HG03558 (cell line): ENCODE results near the gene FAM151A.
"Not testable (repeated sequence)": the region's sequence is repeated elsewhere in the genome, so short reads cannot be mapped to it uniquely, and the experiment has no call there.

Experiments
- ATAC-seq: cut with Tn5 transposase; IDR thresholded peaks from one replicate; pipeline ENCODE4 v1.9.1; 2021; ENCODE audit warnings: moderate number of reproducible peaks; ENCODE audit not compliant: unreplicated experiment; ENCODE audit errors: extremely low read depth

The FAM151A gene

DNA sequence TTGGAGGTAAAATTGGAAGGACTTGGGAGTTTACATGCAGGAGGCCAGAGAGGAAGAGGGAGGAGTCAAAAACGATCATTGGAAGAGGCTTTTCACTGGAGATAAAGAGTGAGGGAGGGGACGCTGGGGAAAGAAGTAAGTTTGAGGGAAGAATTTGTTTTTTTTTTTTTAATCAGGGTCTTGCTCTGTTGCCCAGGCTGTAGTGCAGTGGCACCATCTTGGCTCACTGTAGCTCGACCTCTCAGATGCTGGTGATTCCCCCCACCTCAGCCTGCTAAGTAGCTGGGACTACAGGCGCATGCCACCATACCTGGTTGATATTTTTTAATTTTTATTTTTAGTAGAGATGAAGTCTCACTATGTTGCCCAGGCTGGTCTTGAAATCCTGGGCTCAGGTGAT is 17.0 kb upstream of the FAM151A start:
- no peak for ATAC-seq

DNA sequence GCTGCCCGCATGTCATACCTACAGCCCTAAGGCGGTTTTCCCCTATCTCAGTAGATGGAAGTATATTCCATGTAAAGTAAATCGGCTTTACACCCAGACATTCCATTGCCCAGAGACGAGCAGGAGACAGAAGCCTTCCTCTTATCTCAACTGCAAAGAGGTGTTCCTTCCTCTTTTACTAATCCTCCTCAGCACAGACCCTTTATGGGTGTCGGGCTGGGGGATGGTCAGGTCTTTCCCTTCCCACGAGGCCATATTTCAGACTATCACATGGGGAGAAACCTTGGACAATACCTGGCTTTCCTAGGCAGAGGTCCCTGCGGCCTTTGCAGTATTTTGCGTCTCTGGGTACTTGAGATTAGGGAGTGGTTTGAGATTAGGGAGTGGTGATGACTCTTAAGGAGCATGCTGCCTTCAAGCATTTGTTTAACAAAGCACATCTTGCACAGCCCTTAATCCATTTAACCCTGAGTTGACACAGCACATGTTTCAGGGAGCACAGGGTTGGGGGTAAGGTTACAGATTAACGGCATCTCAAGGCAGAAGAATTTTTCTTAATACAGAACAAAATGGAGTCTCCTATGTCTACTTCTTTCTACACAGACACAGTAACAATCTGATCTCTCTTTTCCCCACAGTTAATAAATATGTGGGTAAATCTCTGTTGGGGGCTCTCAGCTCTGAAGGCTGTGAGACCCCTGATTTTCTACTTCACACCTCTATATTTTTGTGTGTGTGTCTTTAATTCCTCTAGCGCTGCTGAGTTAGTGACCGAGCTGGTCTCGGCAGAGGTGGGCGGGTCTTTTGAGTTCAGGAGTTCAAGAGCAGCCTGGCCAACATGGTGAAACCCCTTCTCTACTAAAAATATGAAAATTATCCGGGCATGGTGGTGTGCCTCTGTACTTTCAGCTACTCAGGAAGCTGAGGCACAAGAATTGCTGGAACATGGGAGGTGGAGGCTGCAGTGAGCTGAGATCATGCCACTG is 13.4 kb upstream of the FAM151A start:
- ATAC-seq, result not testable (repeated sequence)

DNA sequence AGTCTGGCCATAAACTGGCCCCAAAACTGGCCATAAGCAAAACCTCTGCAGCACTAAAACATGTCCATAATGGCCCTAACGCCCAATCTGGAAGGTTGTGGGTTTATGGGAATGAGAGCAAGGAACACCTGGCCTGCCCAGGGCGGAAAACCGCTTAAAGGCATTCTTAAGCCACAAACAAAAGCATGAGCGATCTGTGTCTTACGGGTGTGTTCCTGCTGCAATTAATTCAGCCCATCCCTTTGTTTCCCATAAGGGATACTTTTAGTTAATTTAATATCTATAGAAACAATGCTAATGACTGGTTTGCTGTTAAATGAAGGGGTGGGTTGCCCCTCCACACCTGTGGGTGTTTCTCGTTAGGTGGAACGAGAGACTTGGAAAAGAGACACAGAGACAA is 12.5 kb upstream of the FAM151A start:
- ATAC-seq, result not testable (repeated sequence)

DNA sequence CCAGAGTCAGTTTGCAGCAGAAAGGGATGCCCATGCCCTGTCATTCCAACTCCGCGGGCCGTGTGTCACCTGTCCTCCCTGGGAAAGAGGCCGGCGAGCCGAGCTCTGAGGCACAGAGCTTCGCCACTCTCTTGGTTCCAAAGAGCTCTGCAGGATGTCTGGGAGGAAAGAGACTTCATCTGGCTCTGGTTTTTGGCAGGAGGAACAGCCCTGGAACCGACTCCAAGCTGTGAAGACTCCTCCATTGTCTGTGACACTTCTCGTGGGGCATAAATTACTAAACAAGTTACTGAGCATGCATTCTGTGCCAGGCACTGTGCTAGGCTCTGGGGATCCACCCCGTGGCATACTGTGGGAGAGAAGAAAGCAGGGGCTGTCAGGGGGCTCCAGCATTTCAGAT is 3.9 kb upstream of the FAM151A start:
- ATAC-seq, result no peak

DNA sequence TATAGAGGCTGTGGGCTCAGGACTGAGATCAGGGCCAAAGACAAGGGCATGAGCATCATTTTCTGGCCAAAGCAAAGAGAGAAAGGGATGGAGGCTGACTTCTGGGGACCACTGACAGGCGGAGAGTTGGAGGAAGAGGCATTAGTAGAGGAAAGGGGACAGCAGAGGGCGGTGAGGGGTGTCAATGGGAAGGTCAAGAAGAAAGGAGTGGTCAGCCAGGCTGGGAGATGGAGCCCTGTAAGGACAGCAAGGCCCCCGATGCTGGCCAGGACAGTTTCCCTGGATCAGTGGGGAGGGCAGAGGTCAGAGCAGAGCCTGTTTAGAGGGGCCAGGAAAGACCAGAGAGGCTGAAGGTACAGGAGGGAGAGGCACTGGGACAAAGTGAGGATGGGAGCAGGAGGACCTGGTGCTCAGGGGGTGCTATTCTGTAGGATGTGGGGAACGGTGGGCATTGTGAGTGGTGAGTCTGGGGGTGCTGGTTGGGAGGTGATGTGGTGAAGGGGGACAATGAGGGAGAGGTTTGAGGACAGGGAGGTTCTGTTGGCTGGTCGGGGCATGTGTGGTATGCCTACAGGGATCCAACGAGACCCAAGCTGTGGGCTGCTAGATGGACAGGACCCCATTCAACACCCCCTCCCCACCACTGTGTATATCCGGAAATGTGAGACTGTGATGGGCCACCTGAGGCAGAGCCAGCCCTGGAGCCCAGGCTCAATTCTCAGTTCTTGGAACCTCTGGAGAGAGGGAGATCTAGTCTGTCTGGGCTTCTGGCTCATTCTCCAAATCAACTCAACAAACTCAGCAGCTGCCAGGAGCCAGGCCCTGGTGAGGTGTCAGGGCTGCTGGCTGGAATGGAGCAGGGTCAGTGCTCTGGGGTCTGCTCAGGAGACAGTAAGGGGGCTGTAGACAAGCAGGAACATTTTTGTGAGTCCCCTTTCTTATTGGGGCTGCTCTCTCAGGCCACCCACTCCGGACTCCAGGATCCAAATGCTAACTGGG is 1.4 kb upstream of the FAM151A start:
- no peak for ATAC-seq

DNA sequence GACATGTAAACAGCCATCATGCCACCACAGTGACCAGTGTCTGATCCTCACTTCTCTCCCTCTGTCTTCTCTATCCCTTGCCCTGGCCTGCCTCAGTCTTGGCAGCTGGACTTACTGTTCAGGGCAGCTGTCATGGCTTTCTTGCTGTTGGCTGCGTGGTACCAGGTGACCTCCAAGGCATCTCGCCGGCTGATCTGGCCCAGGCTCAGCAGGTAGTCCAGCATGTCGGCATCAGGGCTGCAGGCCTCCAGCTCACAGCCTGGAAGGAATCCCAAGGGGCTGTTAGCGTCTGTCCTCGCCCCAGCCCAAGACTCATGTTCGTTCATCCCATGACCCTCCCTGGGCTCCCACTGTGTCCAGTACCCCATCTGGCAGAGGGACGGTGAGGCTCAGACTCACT is 3.6 kb downstream of the FAM151A start:
- ATAC-seq, result no peak

DNA sequence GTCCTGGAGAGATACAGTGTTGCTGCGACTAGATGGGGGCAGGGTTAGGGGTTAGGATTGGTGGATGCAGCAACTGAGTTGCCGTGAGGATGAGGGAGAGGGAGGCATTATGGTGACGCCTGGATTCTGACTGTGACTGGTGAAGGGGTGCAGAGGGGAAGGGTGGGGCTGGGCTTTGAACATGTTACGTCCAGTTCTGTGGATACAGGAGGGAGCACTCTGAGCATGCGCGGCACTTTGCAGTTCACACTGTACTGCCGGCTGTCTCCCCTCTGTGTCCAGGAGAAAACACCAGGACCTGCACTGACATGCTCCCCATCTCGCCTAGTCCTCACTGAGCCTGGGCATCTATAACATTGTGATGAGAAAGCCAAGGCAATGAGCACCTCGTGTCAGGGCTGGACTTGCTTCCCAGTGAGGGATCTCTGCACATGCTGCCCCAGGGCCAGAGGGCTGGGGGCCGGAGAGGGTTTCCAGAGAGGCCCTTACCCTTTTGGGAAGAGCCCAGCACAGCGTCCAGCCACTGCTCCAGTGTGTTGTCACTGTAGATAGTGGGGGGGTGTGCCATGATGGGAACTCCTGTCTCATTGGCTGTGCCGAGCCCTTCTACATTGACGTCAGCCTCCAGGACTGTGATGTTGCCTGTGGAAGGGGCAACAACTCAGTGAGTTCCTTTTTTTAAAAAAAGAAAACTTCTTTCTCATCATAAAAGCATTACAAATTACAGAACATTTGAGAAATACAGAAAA is 7.6 kb downstream of the FAM151A start:
- ATAC-seq, result no peak

DNA sequence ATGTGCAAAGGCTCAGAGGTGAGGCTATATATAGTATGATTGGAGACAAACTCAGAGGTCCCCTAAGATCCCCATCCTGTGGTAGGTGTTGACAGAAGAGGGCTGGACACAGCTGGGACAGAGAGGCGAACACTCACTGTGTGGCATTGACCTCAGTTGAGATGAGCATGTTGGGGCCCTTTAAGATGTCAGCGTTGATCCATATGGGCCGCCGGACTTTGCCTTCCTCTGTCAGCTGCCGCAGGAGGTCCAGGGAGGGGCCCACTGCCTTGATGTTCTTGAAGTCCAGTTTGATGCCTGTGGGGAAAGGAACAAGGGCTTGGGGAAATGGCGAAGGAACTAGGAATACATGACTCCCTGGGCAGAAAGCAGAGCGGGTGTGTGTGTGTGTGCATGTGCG is 8.8 kb downstream of the FAM151A start:
- ATAC-seq, result no peak

DNA sequence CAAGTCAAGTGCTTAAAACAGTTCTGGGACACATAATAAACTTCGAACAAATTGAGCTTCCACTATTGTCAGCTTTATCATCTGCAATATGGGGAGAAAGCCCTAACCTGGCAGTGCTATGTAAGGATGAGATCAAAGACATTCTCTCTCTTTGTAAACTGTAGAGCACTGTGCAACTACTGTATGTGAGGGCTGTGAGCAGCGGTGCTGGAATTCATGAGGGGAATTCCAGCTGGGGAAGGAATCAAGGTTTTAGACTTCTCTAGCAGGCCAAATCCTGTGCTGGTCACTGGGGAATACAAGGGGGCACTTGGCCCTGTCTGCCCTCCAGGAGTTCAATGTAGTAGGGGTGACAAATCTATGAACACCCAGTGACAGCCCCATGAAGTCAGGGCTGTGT is 9.3 kb downstream of the FAM151A start:
- ATAC-seq, result no peak

DNA sequence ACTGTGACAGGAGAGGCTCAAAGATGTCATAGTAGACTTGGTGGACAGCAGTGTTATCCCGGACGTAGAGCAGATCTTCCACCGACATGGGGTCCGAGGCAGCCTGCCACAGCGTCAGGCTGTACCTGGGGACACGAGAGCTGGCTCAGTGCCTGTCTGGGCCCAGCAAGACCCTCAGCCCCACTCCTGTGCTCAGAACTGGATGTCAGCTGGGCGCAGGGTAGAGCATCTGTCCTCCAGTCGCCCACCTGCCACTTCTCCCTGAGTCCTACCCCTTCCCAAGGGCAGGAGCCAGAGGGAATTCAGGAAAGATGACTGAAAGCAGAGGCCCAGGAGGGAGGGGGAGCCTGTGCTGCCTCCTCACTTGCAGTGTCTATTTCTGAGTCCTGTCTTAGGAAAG is 11.7 kb downstream of the FAM151A start:
- ATAC-seq, result no peak

DNA sequence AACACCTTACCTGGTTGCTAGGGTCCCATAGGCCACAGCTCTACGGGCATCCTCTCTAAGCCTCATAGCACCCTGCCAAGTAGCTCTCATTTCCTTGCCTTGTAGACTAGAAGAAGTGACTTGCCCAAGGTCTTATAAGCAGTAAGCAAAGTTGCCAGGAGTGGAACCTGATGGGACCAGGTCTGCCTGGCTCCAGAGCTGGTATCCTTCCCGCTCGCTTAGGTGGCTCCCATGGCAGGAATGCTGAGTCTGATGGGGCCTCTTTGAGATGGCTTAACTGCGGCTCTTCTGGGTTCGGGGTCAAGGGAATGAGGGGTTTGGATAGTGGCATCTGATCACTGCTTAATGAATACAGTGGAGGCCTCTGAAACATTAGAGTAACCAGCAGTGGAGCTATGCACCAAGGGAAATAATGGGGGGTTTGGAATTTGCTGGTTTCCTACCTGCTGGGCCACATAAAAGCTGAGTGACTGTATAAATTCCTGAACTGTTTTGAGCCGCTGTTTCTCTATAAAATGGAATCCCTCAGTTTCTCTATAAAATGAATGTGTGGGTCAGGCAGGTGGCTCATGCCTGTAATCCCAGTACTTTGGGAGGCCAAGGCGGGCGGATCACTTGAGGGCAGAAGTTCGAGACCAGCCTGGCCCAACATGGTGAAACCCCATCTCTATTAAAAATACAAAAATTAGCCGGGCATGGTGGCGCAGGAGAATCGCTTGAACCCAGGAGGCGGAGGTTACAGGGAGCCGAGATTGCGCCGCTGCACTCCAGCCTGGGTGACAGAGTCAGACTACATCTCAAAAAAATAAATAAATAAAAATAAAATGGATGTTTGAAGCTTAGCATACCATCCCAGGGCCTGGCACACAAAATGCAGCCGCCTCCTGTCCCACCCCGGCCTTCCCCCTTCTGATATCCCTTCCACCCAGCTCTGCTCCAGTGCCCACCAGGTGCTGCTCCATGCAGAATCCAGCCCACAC is 12.4 kb downstream of the FAM151A start:
- ATAC-seq, result no peak

DNA sequence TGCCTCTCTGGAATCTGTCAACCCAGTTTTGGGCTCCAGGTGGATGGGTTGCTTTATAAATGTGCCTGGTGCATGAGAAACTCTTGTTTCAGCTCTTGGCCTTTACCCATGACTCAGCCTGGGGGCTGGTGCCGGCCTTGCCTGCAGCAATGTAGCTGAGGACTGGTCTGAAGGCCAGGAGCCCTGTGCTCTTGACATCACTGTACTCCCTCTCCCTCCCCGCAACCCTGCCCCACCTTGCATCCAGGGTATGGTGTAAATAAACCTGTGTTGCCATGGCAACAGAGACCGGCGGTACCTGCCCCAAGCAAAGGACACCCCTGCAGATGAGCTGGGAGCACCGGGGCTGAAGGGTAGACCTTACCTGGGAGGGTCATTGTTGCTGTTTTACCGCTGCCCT is 13.3 kb downstream of the FAM151A start:
- no peak for ATAC-seq

DNA sequence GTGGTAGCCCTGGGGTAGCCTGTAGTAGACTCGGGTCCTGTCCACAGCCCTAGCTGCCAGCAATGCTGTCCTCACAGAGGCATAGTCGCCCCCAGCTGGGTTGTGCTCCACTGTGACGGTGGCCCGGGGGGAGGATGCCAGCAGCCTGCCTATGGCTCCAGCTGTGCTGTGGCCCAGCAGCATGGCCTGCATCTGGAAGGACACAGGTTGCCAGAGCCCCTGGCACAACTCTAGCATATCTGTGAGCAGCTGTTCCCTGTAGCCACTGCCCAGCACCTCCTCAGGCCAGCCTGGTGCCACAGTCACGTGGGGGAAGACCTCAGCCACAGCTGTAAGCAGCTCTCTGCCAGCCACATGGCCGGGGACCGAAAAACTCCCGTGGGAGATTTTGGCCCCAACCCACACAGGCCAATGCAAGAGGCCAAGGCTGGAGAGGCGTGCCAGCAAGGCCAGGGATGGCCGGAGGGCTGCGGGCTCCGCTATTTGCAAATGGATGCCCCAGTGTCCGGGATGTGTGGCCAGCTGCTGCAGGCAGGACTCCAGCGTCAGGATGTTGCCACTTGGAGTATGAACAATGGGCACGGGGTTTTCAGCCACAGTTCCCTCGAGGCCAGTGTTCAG is 13.9 kb downstream of the FAM151A start:
- ATAC-seq, result no peak

DNA sequence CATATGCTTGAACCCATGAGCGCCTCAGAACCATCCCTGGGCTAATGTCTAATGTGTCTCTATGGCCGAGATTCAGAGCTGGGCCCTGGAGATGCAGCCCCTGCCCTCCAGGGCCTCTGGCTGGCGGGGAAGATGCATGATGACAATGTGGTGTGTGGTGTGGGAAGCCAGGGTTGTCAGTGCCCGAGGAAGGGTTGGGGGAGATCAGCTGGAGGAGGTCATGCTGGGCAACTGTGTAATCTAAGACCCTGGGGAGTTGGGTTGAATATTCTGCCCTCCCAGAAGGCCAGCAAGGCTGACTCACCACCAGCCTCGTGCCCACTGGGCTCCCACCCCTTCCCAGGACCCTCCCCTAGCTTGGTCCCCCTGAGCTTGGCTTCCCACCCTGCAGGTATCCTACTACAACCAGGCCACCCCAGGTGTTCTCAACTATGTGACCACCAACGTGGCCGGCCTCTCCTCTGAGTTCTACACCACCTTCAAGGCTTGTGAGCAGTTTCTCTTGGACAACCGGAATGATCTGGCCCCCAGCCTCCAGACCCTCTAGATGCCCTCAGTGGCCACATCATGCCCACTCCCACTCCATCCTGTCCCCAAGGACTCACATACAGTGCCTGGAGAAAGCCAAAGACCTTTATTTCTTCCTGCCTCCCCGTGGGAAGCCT is 14.6 kb downstream of the FAM151A start:
- ATAC-seq, result no peak

DNA sequence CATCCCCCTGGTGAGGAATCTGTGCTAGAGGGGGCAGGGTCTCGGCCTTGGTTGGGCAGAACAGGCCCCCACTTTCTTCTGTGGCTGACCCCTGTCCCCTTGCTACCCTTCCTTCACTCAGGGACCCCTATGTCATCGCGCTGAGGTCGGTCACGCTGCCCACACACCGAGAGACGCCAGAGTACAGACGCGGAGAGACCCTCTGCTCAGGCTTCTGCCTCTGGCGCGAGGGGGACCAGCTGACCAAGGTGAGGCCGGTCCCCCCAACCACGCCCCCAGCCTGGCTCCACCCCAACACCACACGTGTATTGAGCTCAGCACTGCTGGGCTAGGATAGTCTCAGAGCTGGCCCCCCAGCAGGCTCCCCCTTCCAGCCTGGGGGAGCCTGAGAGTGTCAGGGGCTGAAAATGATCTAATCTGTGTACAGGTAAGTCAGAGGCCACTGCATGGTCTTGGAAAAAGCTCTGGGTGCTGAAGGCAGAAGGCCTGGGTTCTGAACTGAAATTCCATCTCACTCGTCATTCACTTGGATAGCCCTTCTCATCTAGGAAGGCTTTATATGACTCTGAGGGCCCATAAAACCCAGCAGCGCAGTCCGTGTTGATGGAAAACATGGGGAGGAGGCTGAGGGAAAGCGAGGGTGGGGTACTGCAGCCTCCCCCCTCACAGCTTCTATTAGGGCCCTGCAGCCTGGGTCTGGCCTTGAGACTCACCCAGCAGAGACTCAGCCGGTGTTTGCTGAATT is 15.3 kb downstream of the FAM151A start:
- no peak for ATAC-seq

DNA sequence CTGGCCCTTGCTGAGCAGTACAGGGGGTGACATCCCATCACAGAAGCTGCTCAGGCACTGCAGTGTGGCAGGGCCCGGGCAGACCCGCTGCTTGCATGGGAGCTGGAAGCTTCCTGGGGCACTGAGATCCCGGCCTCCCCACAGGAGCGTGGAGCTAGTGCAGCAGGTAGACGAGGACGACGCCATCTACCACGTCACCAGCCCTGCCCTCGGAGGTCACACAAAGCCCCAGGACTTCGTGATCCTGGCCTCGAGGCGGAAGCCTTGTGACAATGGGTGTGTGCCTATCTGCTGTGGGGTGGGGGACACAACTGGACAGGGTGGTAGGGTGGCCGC is 16.4 kb downstream of the FAM151A start:
- ATAC-seq, result no peak

DNA sequence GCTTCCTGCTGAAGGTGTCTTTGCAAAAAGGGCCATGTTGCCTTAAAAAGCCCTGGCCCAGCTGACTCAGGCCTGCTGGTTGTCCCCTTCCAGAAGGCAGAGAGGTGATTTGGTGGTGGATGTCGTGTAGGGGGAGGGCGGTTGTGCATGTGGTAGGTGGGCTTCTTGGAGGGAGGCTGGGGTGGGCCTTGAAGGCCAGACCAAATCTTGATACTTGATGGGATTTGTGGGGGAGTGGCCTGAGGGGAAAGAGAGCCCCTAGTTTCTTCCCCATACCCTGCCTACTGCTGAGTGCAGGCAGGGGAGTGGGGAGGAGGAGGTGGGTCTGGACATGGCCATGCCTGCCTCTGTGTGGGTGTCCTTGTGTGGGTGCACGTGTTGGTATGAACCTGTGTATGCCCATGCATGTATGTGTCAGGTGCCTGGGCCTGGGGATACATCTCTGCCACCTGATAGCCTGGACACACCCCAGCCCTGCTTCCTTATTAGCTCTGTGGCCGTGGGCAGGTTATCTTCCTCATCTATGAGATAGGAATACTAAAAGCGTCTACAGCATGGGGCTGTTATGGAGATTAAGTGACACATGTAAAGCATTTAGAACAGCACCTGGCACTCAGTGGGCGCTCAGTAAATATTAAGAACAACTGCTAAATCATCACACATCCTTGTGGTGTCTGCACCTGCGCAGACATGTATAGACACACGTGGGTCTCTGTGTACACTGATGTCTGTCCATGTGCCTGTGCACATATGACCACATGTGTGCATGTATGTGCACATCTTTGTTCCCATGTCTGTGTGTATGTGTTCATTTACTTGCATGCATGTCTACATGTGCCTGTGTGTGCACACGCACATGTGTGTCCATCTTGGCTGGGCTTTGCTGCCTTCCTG is 17.0 kb downstream of the FAM151A start:
- no peak for ATAC-seq
